A549 (cell line): Measurements from ENCODE around the gene CRB1. TPM values are rescaled to one million over a fixed set of nuclear protein-coding genes. Genes with fewer than 3 reads are reported as not detected.

Experiments used
- ATAC-seq, 2 experiments: fragments of 200-7000 bp in 1 of 2; fragments of >200 bp in 1 of 2; cut with Nextera tagmentation in 1 of 2; cut with Tn5 transposase in 1 of 2; 3 replicates each; pipeline versions ENCODE4 v1.8.0 to v1.9.1; 2018 to 2020; ENCODE audit warnings: mild to moderate bottlenecking in 1 of 2, moderate library complexity in 1 of 2
- CTCF ChIA-PET: fragments of 300-600 bp; sonication (Branson Sonifier 250); formaldehyde crosslinking; extraction: SDS; loops from one replicate; lab custom pipeline; 2021; ENCODE audit warnings: antibody characterized with exemption, inconsistent platforms; lab: Yijun Ruan, JAX
- POLR2A ChIA-PET: fragments of 350-600 bp; formaldehyde crosslinking; extraction: SDS; loops from one replicate; lab custom pipeline; 2021; ENCODE audit warnings: antibody characterized with exemption, inconsistent platforms; lab: Yijun Ruan, JAX
- DNase-seq, 2 experiments: peaks; one replicate each; pipeline versions ENCODE4 v3.0.0 to v3.0.0-alpha.2; 2011 to 2016; ENCODE audit warnings: low read depth in 1 of 2, low spot score in 1 of 2
- FAIRE-seq: peaks from 2 replicates; lab custom pipeline; 2011; peaks lifted over from hg19 to GRCh38; lab: Jason Lieb, UNC
- H3K27ac ChIP-seq, 2 experiments: fragments of >200 bp; sonication (Bioruptor Twin); formaldehyde crosslinking; 3 replicates each; pipeline ENCODE4 v1.5.1; 2016 to 2017
- H3K4me1 ChIP-seq: fragments of >200 bp; sonication (Bioruptor Twin); formaldehyde crosslinking; 3 replicates; pipeline ENCODE4 v1.6.1; 2016
- H3K4me2 ChIP-seq: fragments of >200 bp; sonication (Bioruptor Twin); formaldehyde crosslinking; 3 replicates; pipeline ENCODE4 v1.6.1; 2016
- H3K4me3 ChIP-seq: fragments of >200 bp; sonication (Bioruptor Twin); formaldehyde crosslinking; 3 replicates; pipeline ENCODE4 v1.5.1; 2016
- H3K9me3 ChIP-seq: fragments of >200 bp; sonication (Bioruptor Twin); formaldehyde crosslinking; 3 replicates; pipeline ENCODE4 v1.6.1; 2016
- EHMT2 ChIP-seq: fragments of 200-600 bp; sonication (generic); IDR thresholded peaks from 2 replicates; pipeline ENCODE4 v1.6.1; 2016; ENCODE audit warnings: antibody characterized with exemption, low read depth, mild to moderate bottlenecking, moderate library complexity
- NFE2L2 ChIP-seq: fragments of 150-350 bp; conservative IDR thresholded peaks from 2 replicates; pipeline ENCODE4 v1.6.1; 2014; ENCODE audit warnings: low read length
- RAD21 ChIP-seq, 2 experiments: fragments of >200 bp in 1 of 2; sonication (Bioruptor Twin) in 1 of 2; formaldehyde crosslinking in 1 of 2; IDR thresholded peaks in 1 of 2; conservative IDR thresholded peaks in 1 of 2; 2 replicates in 1 of 2; 3 replicates in 1 of 2; pipeline ENCODE4 v1.6.1; 2012 to 2018; ENCODE audit warnings: inconsistent platforms in 1 of 2
- RFX5 ChIP-seq: fragments of 450-650 bp; IDR thresholded peaks from 2 replicates; pipeline ENCODE4 v1.7.1; 2014; ENCODE audit warnings: antibody characterized with exemption, mild to moderate bottlenecking, moderate library complexity
- SMC3 ChIP-seq: fragments of >200 bp; sonication (Bioruptor Twin); formaldehyde crosslinking; IDR thresholded peaks from 3 replicates; pipeline ENCODE4 v1.6.1; 2018; ENCODE audit warnings: inconsistent platforms
- SREBF2 ChIP-seq: fragments of 450-650 bp; IDR thresholded peaks from 2 replicates; pipeline ENCODE4 v1.6.1; 2014; ENCODE audit warnings: mild to moderate bottlenecking, moderate library complexity
- TFCP2L1 ChIP-seq: fragments of 250-450 bp; sonication (Bioruptor Pico); IDR thresholded peaks from 2 replicates; pipeline ENCODE4 v1.5.0; 2021; ENCODE audit warnings: mild to moderate bottlenecking
- WGBS: methylation state at CpG from one replicate; pipeline ENCODE4 v1.1.6; 2017; ENCODE audit errors: missing lambda C conversion rate; 5-methylcytosine and 5-hydroxymethylcytosine counted together
- polyA plus RNA-seq, 4 experiments: library from polyadenylated mRNA; depleted of rRNA in 3 of 4; stranded (reverse); fragments of >200 nt; fragmentation: RNase III in 1 of 4; extraction: RNeasy Plus Mini Kit Qiagen cat#74134 plus additional on column Dnase treatment in 1 of 4; gene quantifications; 2 replicates in 3 of 4; 3 replicates in 1 of 4; pipeline ENCODE4 v1.2.3, GENCODE V29; 2011 to 2017
- TF ChIP-seq, protein P1 (sequence below): fragments of 200-600 bp; sonication (generic); IDR thresholded peaks from 2 replicates; pipeline ENCODE4 v1.6.1; 2016; ENCODE audit warnings: antibody characterized with exemption, mild to moderate bottlenecking, moderate library complexity
- TF ChIP-seq, protein P2 (sequence below): fragments of >200 bp; sonication (Bioruptor Twin); formaldehyde crosslinking; IDR thresholded peaks from 3 replicates; pipeline ENCODE4 v1.5.1; 2016
- TF ChIP-seq, protein P3 (sequence below): fragments of >200 bp; sonication (Bioruptor Twin); formaldehyde crosslinking; IDR thresholded peaks from 3 replicates; pipeline ENCODE4 v1.6.1; 2016
- TF ChIP-seq, protein P4 (sequence below): fragments of 150-350 bp; IDR thresholded peaks from 2 replicates; pipeline ENCODE4 v1.6.1; 2014; ENCODE audit warnings: low read depth, mild to moderate bottlenecking, low read length
- TF ChIP-seq, protein P5 (sequence below): fragments of 250-450 bp; sonication (Bioruptor Pico); IDR thresholded peaks from 2 replicates; pipeline ENCODE4 v1.5.0; 2021; ENCODE audit warnings: mild to moderate bottlenecking, moderate library complexity, borderline replicate concordance
- TF ChIP-seq, protein P6 (sequence below): fragments of 450-650 bp; IDR thresholded peaks from 2 replicates; pipeline ENCODE4 v1.6.1; 2014; ENCODE audit warnings: antibody characterized with exemption

Gene CRB1
- polyA plus RNA-seq, 2 of the 4 experiments (the other 2 are of a cell fraction): not detected

DNA sequence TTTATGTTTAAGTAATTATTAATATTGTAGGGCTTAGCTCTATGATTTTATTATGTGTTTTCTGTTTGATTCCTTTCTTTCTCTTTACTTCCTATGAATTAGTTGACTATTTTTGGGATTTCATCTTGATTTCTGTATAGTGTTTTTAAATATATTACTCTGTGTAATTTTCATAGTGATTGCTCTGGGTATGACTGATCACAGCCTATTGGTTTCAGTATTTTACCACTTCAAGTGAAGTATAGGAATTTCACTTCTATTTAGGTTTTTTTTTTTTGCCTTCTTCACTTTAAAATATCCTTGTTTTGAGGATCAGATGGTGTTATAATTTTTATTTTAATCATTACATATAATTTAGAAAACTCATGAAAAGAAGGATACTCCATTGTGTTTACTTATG, 94.8 kb downstream of the CRB1 start:
- ATAC-seq (no peak), FAIRE-seq (no peak), DNase-seq (no peak)
- Histone ChIP-seq H3K4me2 (no peak overlapping the region), H3K4me3 (no peak overlapping the region), H3K27ac (no peak overlapping the region), H3K9me3 (no peaks in the 10 kb centered on the region), H3K4me1 (no peaks in the 10 kb centered on the region)
- TF ChIP-seq, protein P1, sequence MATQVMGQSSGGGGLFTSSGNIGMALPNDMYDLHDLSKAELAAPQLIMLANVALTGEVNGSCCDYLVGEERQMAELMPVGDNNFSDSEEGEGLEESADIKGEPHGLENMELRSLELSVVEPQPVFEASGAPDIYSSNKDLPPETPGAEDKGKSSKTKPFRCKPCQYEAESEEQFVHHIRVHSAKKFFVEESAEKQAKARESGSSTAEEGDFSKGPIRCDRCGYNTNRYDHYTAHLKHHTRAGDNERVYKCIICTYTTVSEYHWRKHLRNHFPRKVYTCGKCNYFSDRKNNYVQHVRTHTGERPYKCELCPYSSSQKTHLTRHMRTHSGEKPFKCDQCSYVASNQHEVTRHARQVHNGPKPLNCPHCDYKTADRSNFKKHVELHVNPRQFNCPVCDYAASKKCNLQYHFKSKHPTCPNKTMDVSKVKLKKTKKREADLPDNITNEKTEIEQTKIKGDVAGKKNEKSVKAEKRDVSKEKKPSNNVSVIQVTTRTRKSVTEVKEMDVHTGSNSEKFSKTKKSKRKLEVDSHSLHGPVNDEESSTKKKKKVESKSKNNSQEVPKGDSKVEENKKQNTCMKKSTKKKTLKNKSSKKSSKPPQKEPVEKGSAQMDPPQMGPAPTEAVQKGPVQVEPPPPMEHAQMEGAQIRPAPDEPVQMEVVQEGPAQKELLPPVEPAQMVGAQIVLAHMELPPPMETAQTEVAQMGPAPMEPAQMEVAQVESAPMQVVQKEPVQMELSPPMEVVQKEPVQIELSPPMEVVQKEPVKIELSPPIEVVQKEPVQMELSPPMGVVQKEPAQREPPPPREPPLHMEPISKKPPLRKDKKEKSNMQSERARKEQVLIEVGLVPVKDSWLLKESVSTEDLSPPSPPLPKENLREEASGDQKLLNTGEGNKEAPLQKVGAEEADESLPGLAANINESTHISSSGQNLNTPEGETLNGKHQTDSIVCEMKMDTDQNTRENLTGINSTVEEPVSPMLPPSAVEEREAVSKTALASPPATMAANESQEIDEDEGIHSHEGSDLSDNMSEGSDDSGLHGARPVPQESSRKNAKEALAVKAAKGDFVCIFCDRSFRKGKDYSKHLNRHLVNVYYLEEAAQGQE: no peak
- TF ChIP-seq, protein P2, sequence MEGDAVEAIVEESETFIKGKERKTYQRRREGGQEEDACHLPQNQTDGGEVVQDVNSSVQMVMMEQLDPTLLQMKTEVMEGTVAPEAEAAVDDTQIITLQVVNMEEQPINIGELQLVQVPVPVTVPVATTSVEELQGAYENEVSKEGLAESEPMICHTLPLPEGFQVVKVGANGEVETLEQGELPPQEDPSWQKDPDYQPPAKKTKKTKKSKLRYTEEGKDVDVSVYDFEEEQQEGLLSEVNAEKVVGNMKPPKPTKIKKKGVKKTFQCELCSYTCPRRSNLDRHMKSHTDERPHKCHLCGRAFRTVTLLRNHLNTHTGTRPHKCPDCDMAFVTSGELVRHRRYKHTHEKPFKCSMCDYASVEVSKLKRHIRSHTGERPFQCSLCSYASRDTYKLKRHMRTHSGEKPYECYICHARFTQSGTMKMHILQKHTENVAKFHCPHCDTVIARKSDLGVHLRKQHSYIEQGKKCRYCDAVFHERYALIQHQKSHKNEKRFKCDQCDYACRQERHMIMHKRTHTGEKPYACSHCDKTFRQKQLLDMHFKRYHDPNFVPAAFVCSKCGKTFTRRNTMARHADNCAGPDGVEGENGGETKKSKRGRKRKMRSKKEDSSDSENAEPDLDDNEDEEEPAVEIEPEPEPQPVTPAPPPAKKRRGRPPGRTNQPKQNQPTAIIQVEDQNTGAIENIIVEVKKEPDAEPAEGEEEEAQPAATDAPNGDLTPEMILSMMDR: no peak
- no peak for TF ChIP-seq EHMT2
- TF ChIP-seq, protein P3, sequence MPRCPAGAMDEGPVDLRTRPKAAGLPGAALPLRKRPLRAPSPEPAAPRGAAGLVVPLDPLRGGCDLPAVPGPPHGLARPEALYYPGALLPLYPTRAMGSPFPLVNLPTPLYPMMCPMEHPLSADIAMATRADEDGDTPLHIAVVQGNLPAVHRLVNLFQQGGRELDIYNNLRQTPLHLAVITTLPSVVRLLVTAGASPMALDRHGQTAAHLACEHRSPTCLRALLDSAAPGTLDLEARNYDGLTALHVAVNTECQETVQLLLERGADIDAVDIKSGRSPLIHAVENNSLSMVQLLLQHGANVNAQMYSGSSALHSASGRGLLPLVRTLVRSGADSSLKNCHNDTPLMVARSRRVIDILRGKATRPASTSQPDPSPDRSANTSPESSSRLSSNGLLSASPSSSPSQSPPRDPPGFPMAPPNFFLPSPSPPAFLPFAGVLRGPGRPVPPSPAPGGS: no peak
- ChIA-PET CTCF (no interaction called here), POLR2A (no interaction called here)

DNA sequence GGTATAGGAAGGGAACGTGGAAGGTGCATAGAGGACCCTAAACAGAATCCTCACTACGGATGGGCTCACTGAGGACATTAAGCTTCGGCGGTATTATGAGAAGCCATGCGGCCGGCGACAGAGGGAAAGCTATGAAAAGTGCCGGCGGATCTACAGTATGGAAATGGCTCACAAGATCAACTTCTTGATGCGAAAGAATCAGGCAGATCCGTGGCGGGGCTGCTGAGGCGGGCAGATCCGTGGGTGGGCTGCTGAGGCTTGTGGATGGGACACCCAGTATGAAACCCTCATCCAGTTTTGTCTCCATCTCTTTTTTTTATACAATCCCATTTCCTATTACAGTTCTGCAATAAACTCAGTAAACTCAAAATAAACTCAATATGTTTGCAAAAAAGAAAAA, 95.8 kb downstream of the CRB1 start:
- no peak for FAIRE-seq
- no peak overlapping the region for H3K27ac ChIP-seq
- H3K4me3 ChIP-seq: no peak overlapping the region
- WGBS: 78% methylated on average over 14 of the region's 14 CpGs
- POLR2A ChIA-PET: no interaction called here
- no peak for DNase-seq
- no peak for ATAC-seq
- H3K4me1 ChIP-seq: no peaks in the 10 kb centered on the region
- no peaks in the 10 kb centered on the region for H3K9me3 ChIP-seq
- no peak for TF ChIP-seq SREBF2
- TF ChIP-seq RAD21 (conservative IDR thresholded peaks at IDR 0.05 in 1 of 2, IDR thresholded peaks at IDR 0.05 in 1 of 2): no peak
- TF ChIP-seq SMC3: no peak
- TF ChIP-seq, protein P2: no peak
- TF ChIP-seq, protein P4, sequence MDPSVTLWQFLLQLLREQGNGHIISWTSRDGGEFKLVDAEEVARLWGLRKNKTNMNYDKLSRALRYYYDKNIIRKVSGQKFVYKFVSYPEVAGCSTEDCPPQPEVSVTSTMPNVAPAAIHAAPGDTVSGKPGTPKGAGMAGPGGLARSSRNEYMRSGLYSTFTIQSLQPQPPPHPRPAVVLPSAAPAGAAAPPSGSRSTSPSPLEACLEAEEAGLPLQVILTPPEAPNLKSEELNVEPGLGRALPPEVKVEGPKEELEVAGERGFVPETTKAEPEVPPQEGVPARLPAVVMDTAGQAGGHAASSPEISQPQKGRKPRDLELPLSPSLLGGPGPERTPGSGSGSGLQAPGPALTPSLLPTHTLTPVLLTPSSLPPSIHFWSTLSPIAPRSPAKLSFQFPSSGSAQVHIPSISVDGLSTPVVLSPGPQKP: no peak
- TF ChIP-seq, protein P5, sequence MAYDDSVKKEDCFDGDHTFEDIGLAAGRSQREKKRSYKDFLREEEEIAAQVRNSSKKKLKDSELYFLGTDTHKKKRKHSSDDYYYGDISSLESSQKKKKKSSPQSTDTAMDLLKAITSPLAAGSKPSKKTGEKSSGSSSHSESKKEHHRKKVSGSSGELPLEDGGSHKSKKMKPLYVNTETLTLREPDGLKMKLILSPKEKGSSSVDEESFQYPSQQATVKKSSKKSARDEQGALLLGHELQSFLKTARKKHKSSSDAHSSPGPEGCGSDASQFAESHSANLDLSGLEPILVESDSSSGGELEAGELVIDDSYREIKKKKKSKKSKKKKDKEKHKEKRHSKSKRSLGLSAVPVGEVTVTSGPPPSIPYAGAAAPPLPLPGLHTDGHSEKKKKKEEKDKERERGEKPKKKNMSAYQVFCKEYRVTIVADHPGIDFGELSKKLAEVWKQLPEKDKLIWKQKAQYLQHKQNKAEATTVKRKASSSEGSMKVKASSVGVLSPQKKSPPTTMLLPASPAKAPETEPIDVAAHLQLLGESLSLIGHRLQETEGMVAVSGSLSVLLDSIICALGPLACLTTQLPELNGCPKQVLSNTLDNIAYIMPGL: no peak
- TF ChIP-seq, protein P6, sequence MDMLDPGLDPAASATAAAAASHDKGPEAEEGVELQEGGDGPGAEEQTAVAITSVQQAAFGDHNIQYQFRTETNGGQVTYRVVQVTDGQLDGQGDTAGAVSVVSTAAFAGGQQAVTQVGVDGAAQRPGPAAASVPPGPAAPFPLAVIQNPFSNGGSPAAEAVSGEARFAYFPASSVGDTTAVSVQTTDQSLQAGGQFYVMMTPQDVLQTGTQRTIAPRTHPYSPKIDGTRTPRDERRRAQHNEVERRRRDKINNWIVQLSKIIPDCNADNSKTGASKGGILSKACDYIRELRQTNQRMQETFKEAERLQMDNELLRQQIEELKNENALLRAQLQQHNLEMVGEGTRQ: no peak
- no peak for TF ChIP-seq TFCP2L1 (CRISPR knock-in tag)
- TF ChIP-seq NFE2L2: no peak
- no peak for TF ChIP-seq RFX5
- CTCF ChIA-PET: interaction anchor here (0.5 kb wide), 1 partner anchor 33 kb away, joined by 3 read pairs; no protein-coding TSS in a partner anchor
- no peak overlapping the region for H3K4me2 ChIP-seq
